Heart left ventricle (tissue), 16 donors: Measurements from ENCODE around the gene SHROOM3. TPM values are rescaled to one million over a fixed set of nuclear protein-coding genes. Genes with fewer than 3 reads are reported as not detected.

Source experiments
- ATAC-seq, 4 donors: fragments of 200-7000 bp; cut with Tn5 transposase; one replicate each; pipeline ENCODE4 v1.9.1; 2020 to 2022; ENCODE audit warnings: moderate library complexity in 4 of 4, mild to moderate bottlenecking in 3 of 4, moderate number of reproducible peaks in 1 of 4
- DNase-seq, 5 donors: peaks; one replicate each; pipeline ENCODE4 v3.0.0-alpha.2; 2020
- H3K27ac ChIP-seq, 12 donors: fragments of 200-600 bp; sonication (generic) in 4 of 12; one replicate each; pipeline versions ENCODE4 v1.5.0 to v1.8.0; 2016 to 2022; ENCODE audit warnings: mild to moderate bottlenecking in 2 of 12
- H3K27me3 ChIP-seq, 9 donors: fragments of 200-600 bp; sonication (generic) in 2 of 9; one replicate each; pipeline versions ENCODE4 v1.5.1 to v1.8.0; 2016 to 2022; ENCODE audit warnings: mild to moderate bottlenecking in 3 of 9
- H3K36me3 ChIP-seq, 9 donors: fragments of 200-600 bp; sonication (generic) in 2 of 9; one replicate each; pipeline versions ENCODE4 v1.5.0 to v1.8.0; 2018 to 2022; ENCODE audit warnings: mild to moderate bottlenecking in 2 of 9
- H3K4me1 ChIP-seq, 12 donors: fragments of 200-600 bp; sonication (generic) in 4 of 12; one replicate each; pipeline versions ENCODE4 v1.5.0 to v1.8.0; 2016 to 2022; ENCODE audit warnings: mild to moderate bottlenecking in 3 of 12
- H3K4me3 ChIP-seq, 12 donors: fragments of 200-600 bp; sonication (generic) in 4 of 12; one replicate each; pipeline versions ENCODE4 v1.5.0 to v1.8.0; 2017 to 2022; ENCODE audit warnings: mild to moderate bottlenecking in 9 of 12, moderate library complexity in 4 of 12
- H3K9me3 ChIP-seq, 12 donors: fragments of 200-600 bp; sonication (generic) in 4 of 12; one replicate each; pipeline versions ENCODE4 v1.5.0 to v1.8.0; 2016 to 2022; ENCODE audit warnings: mild to moderate bottlenecking in 1 of 12
- POLR2A ChIP-seq, 2 donors: fragments of 450-650 bp; IDR thresholded peaks; one replicate each; pipeline ENCODE4 v1.6.1; 2017; ENCODE audit warnings: antibody characterized with exemption in 2 of 2, mild to moderate bottlenecking in 2 of 2, moderate library complexity in 2 of 2
- WGBS, 4 donors: extraction: QIAGEN DNeasy Blood & Tissue Kit in 2 of 4; methylation state at CpG; one replicate each; pipeline versions ENCODE4 v1.1.5 to v1.1.7; 2013 to 2018; 5-methylcytosine and 5-hydroxymethylcytosine counted together
- intact Hi-C, 10 donors: fragments of 100-400 bp; cut with DNase I; formaldehyde crosslinking; loops; one replicate each; pipeline versions ENCODE4 v1.11.1 to v1.14.2; 2022
- polyA plus RNA-seq, 2 donors: library from polyadenylated mRNA; stranded (reverse); fragments of 200-250 nt; gene quantifications; one replicate each; pipeline ENCODE4 v1.2.3, GENCODE V29; 2013
- total RNA-seq, 9 donors: library from RNA; depleted of rRNA in 2 of 9; stranded (reverse); fragments of >200 nt in 2 of 9; fragmentation: NEBNext Ultra II Directional in 3 of 9; extraction: Animal tissue kit (Norgen Biotek cat#: 25700) in 3 of 9; gene quantifications; one replicate each; pipeline versions ENCODE4 v1.1.0 to v1.2.4, GENCODE V29; 2016 to 2023
- TF ChIP-seq, protein P1 (sequence below), 12 donors: fragments of 200-600 bp; sonication (generic) in 4 of 12; IDR thresholded peaks; one replicate each; pipeline versions ENCODE4 v1.5.0 to v1.8.0; 2018 to 2022; ENCODE audit warnings: antibody characterized with exemption in 12 of 12, mild to moderate bottlenecking in 5 of 12
- donor health status: ischemic (EF 13 %, LVEDD 7.1; RV severe dilation, severe dysfunction).
- donor health status: healthy with polysubstance abuse.
- donor health status: DM: no; HTN: yes; CAD: no.
- donor health status: DM: no; HTN: no; CAD: no.
- donor health status: ischemic (EF 25% LVEDD 6.9; RV normal size, moderate dysfunction).
- donor health status: ischemic (EF 25% LVEDD 5.7; RV mildly dilated, moderate dysfunction).
- donor health status: healthy.
- donor health status: DM: yes; HTN: yes; CAD: no.
- donor health status: ischemic (EF 35%, LVEDD 5.7; RV mildly dilated, moderate dysfunction).
- donor health status: nonischemic (EF 11% LVEDD 7.7; RV severe dilation, severe dysfunction).
- donor health status: DM: yes; HTN: yes; CAD: no.
- donor health status: PGD.
- donor health status: ischemic (EF 29% LVEDD 5.4; RV normal size, mild dysfunction).
- donor health status: nonischemic (EF 23%, LVEDD 6.1; RV moderate dilation, normal function).

The SHROOM3 gene
- total and polyA plus RNA-seq, 11 donors = 4.6 to 38.5 (median 20.3) TPM

DNA sequence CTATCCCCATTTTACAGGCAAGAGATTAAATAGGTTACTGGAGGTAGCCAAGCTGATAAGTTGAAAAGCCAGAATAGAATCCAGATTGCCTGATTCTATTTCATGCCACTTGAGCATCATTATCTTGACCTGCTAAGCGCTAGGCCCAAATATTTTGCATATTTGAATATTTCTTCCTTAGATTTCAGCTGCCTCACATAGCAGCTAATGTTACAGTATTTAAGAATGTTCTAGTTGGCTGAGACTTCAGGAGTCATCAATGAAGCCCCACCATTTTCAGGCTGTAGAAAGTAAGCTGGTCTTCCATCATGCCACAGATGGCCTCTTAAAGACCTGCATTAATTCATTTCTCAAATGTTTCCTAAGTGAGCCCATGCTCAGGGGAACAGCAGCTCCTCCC, 121.4 kb downstream of the SHROOM3 start:
- Histone ChIP-seq H3K4me3 (no peak overlapping the region), H3K4me1 (peaks cover 0 to 10% (median 0%) of the 10 kb centered on the region in 12 donors), H3K36me3 (no peaks in the 10 kb centered on the region), H3K27me3 (no peaks in the 10 kb centered on the region), H3K27ac (no peak overlapping the region), H3K9me3 (no peaks in the 10 kb centered on the region)
- DNase-seq (no peak), ATAC-seq (no peak)
- TF ChIP-seq, protein P1, sequence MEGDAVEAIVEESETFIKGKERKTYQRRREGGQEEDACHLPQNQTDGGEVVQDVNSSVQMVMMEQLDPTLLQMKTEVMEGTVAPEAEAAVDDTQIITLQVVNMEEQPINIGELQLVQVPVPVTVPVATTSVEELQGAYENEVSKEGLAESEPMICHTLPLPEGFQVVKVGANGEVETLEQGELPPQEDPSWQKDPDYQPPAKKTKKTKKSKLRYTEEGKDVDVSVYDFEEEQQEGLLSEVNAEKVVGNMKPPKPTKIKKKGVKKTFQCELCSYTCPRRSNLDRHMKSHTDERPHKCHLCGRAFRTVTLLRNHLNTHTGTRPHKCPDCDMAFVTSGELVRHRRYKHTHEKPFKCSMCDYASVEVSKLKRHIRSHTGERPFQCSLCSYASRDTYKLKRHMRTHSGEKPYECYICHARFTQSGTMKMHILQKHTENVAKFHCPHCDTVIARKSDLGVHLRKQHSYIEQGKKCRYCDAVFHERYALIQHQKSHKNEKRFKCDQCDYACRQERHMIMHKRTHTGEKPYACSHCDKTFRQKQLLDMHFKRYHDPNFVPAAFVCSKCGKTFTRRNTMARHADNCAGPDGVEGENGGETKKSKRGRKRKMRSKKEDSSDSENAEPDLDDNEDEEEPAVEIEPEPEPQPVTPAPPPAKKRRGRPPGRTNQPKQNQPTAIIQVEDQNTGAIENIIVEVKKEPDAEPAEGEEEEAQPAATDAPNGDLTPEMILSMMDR (IDR thresholded peaks at IDR 0.05) = no peak
- TF ChIP-seq POLR2A (IDR thresholded peaks at IDR 0.05) = no peak
- intact Hi-C loops = no loop called here
- 87 to 92% (median 88%) methylated on average over 1 of the region's 1 CpG for WGBS, 4 donors

GRCh38 chr4:76558396-76559235, 123.6 kb downstream of the SHROOM3 start:
- WGBS, 4 donors = 56 to 63% (median 61%) methylated on average over 5 of the region's 5 CpGs
- H3K36me3 ChIP-seq = no peaks in the 10 kb centered on the region
- H3K4me1 ChIP-seq = peaks cover 0 to 30% (median 11%) of the 10 kb centered on the region in 12 donors
- TF ChIP-seq, protein P1 (IDR thresholded peaks at IDR 0.05) = no peak
- TF ChIP-seq POLR2A (IDR thresholded peaks at IDR 0.05) = no peak
- intact Hi-C loops = no loop called here
- H3K27ac ChIP-seq = no peak overlapping the region
- H3K9me3 ChIP-seq = no peaks in the 10 kb centered on the region
- H3K4me3 ChIP-seq = no peak overlapping the region
- ATAC-seq (no peak), DNase-seq (no peak)
- no peaks in the 10 kb centered on the region for H3K27me3 ChIP-seq

DNA sequence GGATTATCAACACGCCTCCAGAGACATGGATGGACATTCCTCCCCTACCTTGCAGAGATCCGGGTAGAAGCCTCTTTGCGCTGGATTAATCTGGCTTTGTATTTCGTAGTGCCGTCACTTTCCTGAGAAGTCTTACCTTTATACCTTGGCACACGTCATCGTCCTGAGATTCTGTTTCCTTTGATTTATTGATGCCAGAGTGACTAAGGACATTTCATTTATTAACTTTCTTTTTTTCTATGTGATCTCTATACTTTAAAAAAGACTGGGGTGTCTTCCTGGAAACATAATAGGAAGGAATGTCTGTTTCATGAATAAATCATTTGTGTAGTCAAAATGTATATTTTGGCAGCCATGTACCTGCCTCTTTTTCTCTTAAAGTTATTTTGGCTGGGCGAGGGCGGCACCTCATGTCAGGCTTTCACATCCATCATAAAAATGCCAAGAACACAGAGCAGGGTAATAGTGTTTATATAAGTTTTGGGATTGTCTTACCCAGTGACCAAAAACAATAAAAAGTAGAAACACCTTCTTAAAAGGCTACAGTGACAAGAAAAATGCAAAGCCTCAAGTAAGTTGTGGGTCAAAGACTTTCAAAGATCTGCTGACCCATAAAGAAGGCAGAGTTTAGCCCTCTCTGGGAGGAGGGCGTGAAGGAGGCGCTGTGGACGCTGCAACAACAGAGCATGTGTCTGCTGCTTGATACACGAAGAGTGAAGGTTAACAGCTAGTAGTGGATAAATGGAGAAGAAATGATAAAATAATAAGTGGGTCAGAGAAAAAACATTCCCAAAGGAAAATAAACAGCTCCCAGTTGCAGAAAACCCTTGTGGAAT, 124.4 kb downstream of the SHROOM3 start:
- no peak for TF ChIP-seq POLR2A (IDR thresholded peaks at IDR 0.05)
- TF ChIP-seq, protein P1 (IDR thresholded peaks at IDR 0.05) = no peak
- H3K27ac ChIP-seq = peak overlapping the region in 1 of 12 donors; percentile 2
- no peak for DNase-seq
- 68 to 74% (median 73%) methylated on average over 13 of the region's 13 CpGs for WGBS, 4 donors
- intact Hi-C loops = loop anchor here in 1 of 10 donors (5.0 kb wide), 1 partner anchor 32 kb away; no protein-coding TSS in a partner anchor
- H3K9me3 ChIP-seq = no peaks in the 10 kb centered on the region
- H3K4me1 ChIP-seq = peaks cover 0 to 31% (median 11%) of the 10 kb centered on the region in 12 donors
- no peaks in the 10 kb centered on the region for H3K27me3 ChIP-seq
- H3K36me3 ChIP-seq = no peaks in the 10 kb centered on the region
- no peak overlapping the region for H3K4me3 ChIP-seq
- no peak for ATAC-seq

GRCh38 chr4:76562161-76562560, 127.1 kb downstream of the SHROOM3 start:
- Histone ChIP-seq H3K36me3 (no peaks in the 10 kb centered on the region), H3K4me3 (no peak overlapping the region), H3K4me1 (peaks cover 0 to 31% (median 11%) of the 10 kb centered on the region in 12 donors), H3K27me3 (no peaks in the 10 kb centered on the region), H3K9me3 (no peaks in the 10 kb centered on the region), H3K27ac (peak overlapping the region in 11 of 12 donors; percentile 14 to 83 (median 44))
- 0 to 14% (median 7%) methylated on average over 2 of the region's 2 CpGs for WGBS, 4 donors
- no peak for TF ChIP-seq POLR2A (IDR thresholded peaks at IDR 0.05)
- TF ChIP-seq, protein P1 (IDR thresholded peaks at IDR 0.05) = no peak
- peak; percentile 55 to 78 (median 66) for ATAC-seq
- DNase-seq = no peak
- intact Hi-C loops = loop anchor here in 1 of 10 donors (5.0 kb wide), 1 partner anchor 35 kb away; no protein-coding TSS in a partner anchor
